GM23248 (cell line): ENCODE results near the gene B4GALNT1. TPM values are rescaled to one million over a fixed set of nuclear protein-coding genes. Genes with fewer than 3 reads are reported as not detected.

ENCODE experiments used
- DNase-seq: peaks from one replicate; pipeline ENCODE4 v3.0.0-alpha.2; 2015
- H2AFZ ChIP-seq: fragments of 200-600 bp; sonication (generic); 2 replicates; pipeline ENCODE4 v1.6.1; 2016; ENCODE audit warnings: antibody characterized with exemption
- H3F3A ChIP-seq: fragments of 200-600 bp; sonication (generic); 2 replicates; pipeline ENCODE4 v1.6.1; 2016; ENCODE audit warnings: mild to moderate bottlenecking, antibody characterized with exemption, mixed run types; ENCODE audit not compliant: insufficient read depth
- H3K27ac ChIP-seq: fragments of 200-600 bp; sonication (generic); 2 replicates; pipeline ENCODE4 v1.5.1; 2016; ENCODE audit warnings: mild to moderate bottlenecking
- H3K27me3 ChIP-seq: fragments of 200-600 bp; sonication (generic); replicated peaks from 2 replicates; pipeline ENCODE4 v1.6.1; 2016; ENCODE audit warnings: mild to moderate bottlenecking; ENCODE audit not compliant: insufficient read depth
- H3K36me3 ChIP-seq: fragments of 200-600 bp; sonication (generic); 2 replicates; pipeline ENCODE4 v1.6.1; 2016; ENCODE audit warnings: low read depth, mild to moderate bottlenecking
- H3K4me1 ChIP-seq: fragments of 200-600 bp; sonication (generic); 2 replicates; pipeline ENCODE4 v1.6.1; 2016; ENCODE audit warnings: mild to moderate bottlenecking; ENCODE audit not compliant: insufficient read depth
- H3K4me2 ChIP-seq: fragments of 200-600 bp; sonication (generic); one replicate; pipeline ENCODE4 v1.6.1; 2016; ENCODE audit warnings: mild to moderate bottlenecking; ENCODE audit not compliant: unreplicated experiment
- H3K4me3 ChIP-seq: fragments of 200-600 bp; sonication (generic); 2 replicates; pipeline ENCODE4 v1.5.1; 2016; ENCODE audit warnings: mild to moderate bottlenecking
- H3K79me2 ChIP-seq: fragments of 200-600 bp; sonication (generic); 2 replicates; pipeline ENCODE4 v1.6.1; 2016; ENCODE audit warnings: mild to moderate bottlenecking; ENCODE audit not compliant: insufficient read depth
- H3K9ac ChIP-seq: fragments of 200-600 bp; sonication (generic); 2 replicates; pipeline ENCODE4 v1.6.1; 2016; ENCODE audit warnings: mild to moderate bottlenecking
- H3K9me2 ChIP-seq: fragments of 200-600 bp; sonication (generic); 2 replicates; pipeline ENCODE4 v1.6.1; 2016; ENCODE audit warnings: mixed run types, mild to moderate bottlenecking, moderate library complexity; ENCODE audit not compliant: insufficient read depth
- H3K9me3 ChIP-seq: fragments of 200-600 bp; sonication (generic); one replicate; pipeline ENCODE4 v1.6.1; 2017; ENCODE audit warnings: low read depth
- H4K20me1 ChIP-seq: fragments of 200-600 bp; sonication (generic); 2 replicates; pipeline ENCODE4 v1.6.0; 2016; ENCODE audit not compliant: insufficient read depth
- EZH2 ChIP-seq: fragments of 200-600 bp; sonication (generic); IDR thresholded peaks from 2 replicates; pipeline ENCODE4 v1.6.1; 2018; ENCODE audit warnings: antibody characterized with exemption, mild to moderate bottlenecking; ENCODE audit not compliant: insufficient read depth, poor library complexity, severe bottlenecking
- EZH2phosphoT487 ChIP-seq: fragments of 200-600 bp; sonication (generic); IDR thresholded peaks from 2 replicates; pipeline ENCODE4 v1.6.1; 2018; ENCODE audit warnings: antibody characterized with exemption, moderate library complexity, mild to moderate bottlenecking, low read depth; ENCODE audit not compliant: insufficient read depth
- WGBS, 2 experiments: methylation state at CpG; one replicate each; pipeline ENCODE4 v1.1.6; 2015 to 2017; ENCODE audit warnings: low lambda C conversion rate in 2 of 2, low coverage in 1 of 2; ENCODE audit errors: missing lambda C conversion rate in 2 of 2; 5-methylcytosine and 5-hydroxymethylcytosine counted together
- in situ Hi-C: fragments of 300-500 bp; cut with MboI; formaldehyde crosslinking; loops from 2 replicates; pipeline ENCODE4 v1.15.0; 2020
- polyA plus RNA-seq: library from polyadenylated mRNA; unstranded; fragments of >200 nt; fragmentation: Nextera tagmentation; extraction: Ambion mirVana; gene quantifications from 2 replicates; pipeline ENCODE4 v1.2.1, GENCODE V29; 2016
- total RNA-seq: library from RNA; depleted of rRNA; stranded (reverse); fragments of >200 nt; shearing (Covaris generic); gene quantifications from 2 replicates; pipeline ENCODE4 v1.2.3, GENCODE V29; 2014

Gene B4GALNT1
- total and polyA plus RNA-seq, 2 experiments from 2014 or later, result 5.4 to 8.6 TPM

DNA sequence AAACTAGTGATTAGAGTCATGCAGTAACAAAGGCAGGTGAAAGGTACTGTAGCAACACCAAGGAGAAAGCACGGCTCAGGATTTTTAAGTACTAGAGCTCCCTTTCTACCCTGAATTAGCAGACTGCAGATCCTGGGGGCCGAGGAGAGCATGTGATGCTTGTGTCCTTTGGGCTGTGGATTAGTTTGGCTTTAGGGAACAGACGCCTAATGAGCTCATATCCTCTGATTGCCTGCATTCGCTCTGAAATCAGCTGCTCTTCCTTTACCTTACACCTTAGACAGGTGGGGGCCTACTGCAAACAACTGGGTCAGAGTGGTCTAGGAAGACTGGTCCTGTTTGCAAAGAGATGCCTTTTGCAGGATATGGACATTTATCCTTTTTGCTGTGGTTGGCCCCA, 39.8 kb downstream of the B4GALNT1 start:
- peaks cover 4% of the 10 kb centered on the region; the same call in 1 of the 2 replicates for H3K36me3 ChIP-seq
- no peak for DNase-seq
- H3K9me3 ChIP-seq, result no peaks in the 10 kb centered on the region
- no peak overlapping the region for H3K4me3 ChIP-seq
- H3K27ac ChIP-seq, result no peak overlapping the region
- H3F3A ChIP-seq, result 0 out of 2 replicates have a peak, but pooled peaks cover 5% of the 10 kb centered on the region
- H3K9ac ChIP-seq, result no peak overlapping the region
- no peaks in the 10 kb centered on the region for H3K9me2 ChIP-seq
- H3K27me3 ChIP-seq, result peaks cover under 1% of the 10 kb centered on the region; the same call in 1 of the 2 replicates
- H4K20me1 ChIP-seq, result no peaks in the 10 kb centered on the region
- no peak for TF ChIP-seq EZH2phosphoT487
- no peak for TF ChIP-seq EZH2
- in situ Hi-C loops, result no loop called here
- 90 to 96% methylated on average over 4 of the region's 4 CpGs for WGBS, 2 experiments
- H3K79me2 ChIP-seq, result no peaks in the 10 kb centered on the region
- no peak overlapping the region for H2AFZ ChIP-seq
- peaks cover 15% of the 10 kb centered on the region for H3K4me1 ChIP-seq
- H3K4me2 ChIP-seq, result no peak overlapping the region

DNA sequence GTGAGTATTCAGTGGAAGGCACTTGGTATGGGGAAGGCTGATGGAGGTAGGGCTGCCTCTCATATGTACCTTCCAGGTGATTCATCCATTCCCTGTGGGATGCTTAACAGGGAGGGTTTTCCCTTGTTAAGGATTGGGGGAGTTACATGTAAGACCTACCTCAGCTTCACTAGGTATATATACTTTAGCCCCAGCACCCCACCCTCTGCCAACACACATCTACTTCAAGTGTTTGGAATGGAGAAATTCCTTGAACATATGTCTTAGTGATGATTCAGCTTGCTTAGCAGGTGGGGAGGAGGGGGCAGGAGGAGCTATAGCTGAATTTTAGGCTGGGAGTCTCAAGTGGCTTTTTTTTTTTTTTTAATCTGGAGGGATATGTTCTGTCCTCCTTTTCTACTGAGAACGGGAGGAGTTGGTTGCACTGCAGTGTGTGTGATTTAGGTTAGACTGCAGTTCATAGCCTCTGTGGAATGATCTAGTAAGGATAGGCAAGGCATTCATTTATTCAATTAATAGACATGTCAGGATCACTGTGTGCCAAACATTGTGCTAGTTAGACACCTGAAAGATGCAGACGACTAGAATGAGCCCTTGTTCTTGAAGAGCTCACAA, 40.3 kb downstream of the B4GALNT1 start:
- no peak overlapping the region for H3K27ac ChIP-seq
- peak; percentile 36 for DNase-seq
- no peaks in the 10 kb centered on the region for H4K20me1 ChIP-seq
- H3K79me2 ChIP-seq, result no peaks in the 10 kb centered on the region
- peaks cover 6% of the 10 kb centered on the region; the same call in 1 of the 2 replicates for H3K27me3 ChIP-seq
- H3K4me1 ChIP-seq, result peaks cover 15% of the 10 kb centered on the region
- no peak overlapping the region for H3K9ac ChIP-seq
- 89 to 95% methylated on average over 2 of the region's 2 CpGs for WGBS, 2 experiments
- 0 out of 2 replicates have a peak overlapping the region, but pooled peaks have one; percentile 94 for H3K4me3 ChIP-seq
- H3K36me3 ChIP-seq, result peaks cover 4% of the 10 kb centered on the region; the same call in 1 of the 2 replicates
- H2AFZ ChIP-seq, result no peak overlapping the region
- no peak overlapping the region for H3K4me2 ChIP-seq
- in situ Hi-C loops, result no loop called here
- H3K9me2 ChIP-seq, result no peaks in the 10 kb centered on the region
- no peak for TF ChIP-seq EZH2phosphoT487
- no peak for TF ChIP-seq EZH2
- H3F3A ChIP-seq, result 0 out of 2 replicates have a peak, but pooled peaks cover 5% of the 10 kb centered on the region
- no peaks in the 10 kb centered on the region for H3K9me3 ChIP-seq

DNA sequence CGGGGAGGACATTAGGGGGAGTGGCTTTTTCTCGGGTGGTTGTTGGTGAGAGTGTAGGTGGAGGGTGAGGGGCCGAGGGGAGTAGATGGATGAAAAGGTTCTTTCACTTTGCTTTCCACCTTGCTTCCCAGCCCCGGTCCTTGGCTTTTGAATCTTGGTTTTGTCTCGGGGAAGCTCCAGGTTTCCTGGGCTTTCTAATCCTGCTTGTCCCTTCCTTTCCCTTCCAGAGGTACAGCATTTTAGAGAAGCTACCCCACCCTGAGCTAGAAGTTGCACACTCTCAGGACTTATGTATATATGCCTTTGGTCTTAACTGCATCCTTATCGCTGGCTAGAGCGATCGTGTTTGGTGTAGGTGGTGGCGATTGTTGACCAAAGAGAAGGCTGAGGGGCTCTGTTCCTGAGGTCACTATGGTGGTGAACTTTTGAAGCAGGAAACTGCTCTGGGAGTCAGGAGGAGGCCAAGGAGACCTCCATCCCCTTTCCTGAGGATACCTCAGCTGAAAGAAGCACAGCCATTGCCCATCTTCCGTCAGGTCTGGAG, 41.1 kb downstream of the B4GALNT1 start:
- Histone ChIP-seq H3K27me3 (peaks cover 6% of the 10 kb centered on the region; the same call in 1 of the 2 replicates), H3K9me3 (no peaks in the 10 kb centered on the region), H3F3A (0 out of 2 replicates have a peak, but pooled peaks cover 5% of the 10 kb centered on the region), H3K4me2 (peak overlapping the region; percentile 94), H3K4me3 (peak overlapping the region; percentile 94), H2AFZ (peak overlapping the region; percentile 95), H3K36me3 (peaks cover 4% of the 10 kb centered on the region; the same call in 1 of the 2 replicates), H3K4me1 (peaks cover 15% of the 10 kb centered on the region), H3K79me2 (no peaks in the 10 kb centered on the region), H3K9me2 (no peaks in the 10 kb centered on the region), H3K9ac (peak overlapping the region; percentile 78), H4K20me1 (no peaks in the 10 kb centered on the region), H3K27ac (no peak overlapping the region)
- TF ChIP-seq EZH2, result no peak
- no peak for TF ChIP-seq EZH2phosphoT487
- in situ Hi-C loops, result no loop called here
- DNase-seq, result no peak
- 51 to 52% methylated on average over 10 of the region's 10 CpGs for WGBS, 2 experiments

DNA sequence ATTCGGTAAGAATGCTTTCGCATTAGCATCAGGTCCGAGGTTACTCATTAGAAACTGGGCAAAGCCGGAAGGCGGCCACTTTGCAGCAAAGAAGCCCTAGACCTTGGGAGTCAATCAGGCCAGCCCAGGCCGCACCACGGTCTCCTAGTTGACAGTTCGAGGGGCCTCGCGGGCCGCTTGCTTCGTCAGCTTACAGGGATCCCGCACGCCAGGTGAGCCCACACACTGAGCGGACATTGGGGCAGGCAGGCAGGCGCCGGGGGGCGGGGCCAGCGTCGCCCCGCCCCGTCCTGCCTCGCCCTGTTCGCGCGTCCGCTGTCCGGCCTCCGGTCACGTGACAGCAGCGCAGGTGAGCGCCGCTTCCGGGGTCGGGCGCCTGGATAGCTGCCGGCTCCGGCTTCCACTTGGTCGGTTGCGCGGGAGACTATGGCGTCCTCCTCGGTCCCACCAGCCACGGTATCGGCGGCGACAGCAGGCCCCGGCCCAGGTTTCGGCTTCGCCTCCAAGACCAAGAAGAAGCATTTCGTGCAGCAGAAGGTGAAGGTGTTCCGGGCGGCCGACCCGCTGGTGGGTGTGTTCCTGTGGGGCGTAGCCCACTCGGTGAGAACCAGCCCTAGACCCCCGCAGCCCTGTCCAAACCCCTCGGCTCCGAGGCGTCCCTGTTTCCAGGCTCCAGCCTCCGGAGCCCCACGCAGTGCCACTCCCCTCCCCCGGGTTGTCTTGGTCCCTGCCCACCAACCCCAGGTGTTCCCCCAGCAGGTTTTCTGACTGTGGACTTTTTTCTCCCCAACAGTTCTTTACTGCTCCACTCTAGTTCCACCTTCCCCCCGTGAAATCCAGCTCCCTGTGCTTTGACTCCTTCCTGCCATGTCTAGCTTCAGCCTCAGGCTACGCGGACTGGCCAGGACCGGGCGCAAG, 41.9 kb downstream of the B4GALNT1 start, which contains the start of gene PIP4K2C:
TSS of gene PIP4K2C (plus strand) at position 329 of the 918 bp plus-strand sequence. CDS start at position 427, 98 bp downstream.
- no peaks in the 10 kb centered on the region for H3K9me2 ChIP-seq
- H3K27ac ChIP-seq, result no peak within 1 kb of the TSS
- peaks cover 6% of the 10 kb centered on the region; the same call in 1 of the 2 replicates for H3K27me3 ChIP-seq
- DNase-seq, result peak; percentile 78
- peak within 1 kb of the TSS; percentile 94 for H3K4me2 ChIP-seq
- no peaks in the 10 kb centered on the region for H3K79me2 ChIP-seq
- WGBS, 2 experiments, result 3 to 4% methylated on average over 52 to 66 of the region's 69 CpGs
- in situ Hi-C loops, result no loop called here
- H2AFZ ChIP-seq, result peak within 1 kb of the TSS; percentile 95
- H3K9me3 ChIP-seq, result no peaks in the 10 kb centered on the region
- H3K36me3 ChIP-seq, result no peaks in the 10 kb centered on the region; the same call in 1 of the 2 replicates
- no peaks in the 10 kb centered on the region for H4K20me1 ChIP-seq
- peaks cover 15% of the 10 kb centered on the region for H3K4me1 ChIP-seq
- 0 out of 2 replicates have a peak, but pooled peaks cover 5% of the 10 kb centered on the region for H3F3A ChIP-seq
- peak within 1 kb of the TSS; percentile 78 for H3K9ac ChIP-seq
- no peak for TF ChIP-seq EZH2
- no peak for TF ChIP-seq EZH2phosphoT487
- H3K4me3 ChIP-seq, result peak within 1 kb of the TSS; percentile 94
